ENCODE results near the gene CCDC134.

GRCh38 chr22:41775338-41775737 lies 25.1 kb upstream of the CCDC134 start:
- no peak for TF ChIP-seq MNT (conservative IDR thresholded peaks at IDR 0.05)
- no peak for TF ChIP-seq ZNF780A (CRISPR knock-in tag; IDR thresholded peaks at IDR 0.05)

Measured in K562 (cell line).